HepG2 (cell line): ENCODE data around the gene SNRPD2. TPM values are rescaled to one million over a fixed set of nuclear protein-coding genes. Genes with fewer than 3 reads are reported as not detected.

Experiments
- MAZ ChIP-seq, 2 experiments: sonication (generic) in 1 of 2; formaldehyde crosslinking in 1 of 2; IDR thresholded peaks; 2 replicates each; pipeline versions ENCODE4 v1.5.0 to v1.6.1; 2012 to 2020; ENCODE audit warnings: low read depth in 2 of 2, mild to moderate bottlenecking in 2 of 2, borderline replicate concordance in 1 of 2, improper control_type of control experiment in 1 of 2, low read length in 1 of 2, missing genetic modification reagents in 1 of 2, moderate library complexity in 1 of 2
- MED8 ChIP-seq: sonication (generic); formaldehyde crosslinking; IDR thresholded peaks from 2 replicates; pipeline ENCODE4 v1.8.1; 2023; ENCODE audit warnings: mild to moderate bottlenecking, missing genetic modification reagents; ENCODE audit not compliant: insufficient replicate concordance
- ONECUT2 ChIP-seq: sonication (generic); formaldehyde crosslinking; IDR thresholded peaks from 2 replicates; pipeline ENCODE4 v1.4.0; 2020; ENCODE audit warnings: missing genetic modification reagents
- ZBTB7B ChIP-seq: sonication (generic); formaldehyde crosslinking; IDR thresholded peaks from 2 replicates; pipeline ENCODE4 v1.4.0; 2020; ENCODE audit warnings: missing genetic modification reagents
- ZKSCAN5 ChIP-seq: sonication (generic); formaldehyde crosslinking; IDR thresholded peaks from 2 replicates; pipeline ENCODE4 v1.5.1; 2020; ENCODE audit warnings: mild to moderate bottlenecking, missing genetic modification reagents
- ZNF318 ChIP-seq: sonication (generic); formaldehyde crosslinking; IDR thresholded peaks from 2 replicates; pipeline ENCODE4 v1.4.0; 2020; ENCODE audit warnings: mild to moderate bottlenecking, missing genetic modification reagents
- ZSCAN5A ChIP-seq: sonication (generic); formaldehyde crosslinking; IDR thresholded peaks from 2 replicates; pipeline ENCODE4 v1.8.0; 2022; ENCODE audit warnings: mild to moderate bottlenecking, missing genetic modification reagents, borderline replicate concordance
- polyA plus RNA-seq, 8 experiments: library from polyadenylated mRNA; depleted of rRNA in 3 of 8; stranded (reverse) in 7 of 8; unstranded in 1 of 8; fragments of >200 nt; fragmentation: Illumina TruSeq in 4 of 8; extraction: Trizol in 4 of 8; gene quantifications; 2 replicates each; pipeline versions ENCODE4 v1.2.1 to v1.2.3, GENCODE V29; 2011 to 2016; ENCODE audit warnings: low read depth in 4 of 8, missing spikeins in 1 of 8, mixed read lengths in 1 of 8; ENCODE audit not compliant: insufficient read depth in 1 of 8
- total RNA-seq, 5 experiments: library from RNA; depleted of rRNA; stranded (reverse); fragments of >200 nt; fragmentation: Illumina TruSeq; extraction: Trizol; gene quantifications; 2 replicates each; pipeline ENCODE4 v1.2.3, GENCODE V29; 2016; ENCODE audit warnings: low read depth in 1 of 5
- TF ChIP-seq, protein P1 (sequence below): sonication (generic); formaldehyde crosslinking; IDR thresholded peaks from 2 replicates; pipeline ENCODE4 v1.4.0; 2020; ENCODE audit warnings: missing genetic modification reagents
- TF ChIP-seq, protein P2 (sequence below): IDR thresholded peaks from 2 replicates; pipeline ENCODE4 v1.6.1; 2018; ENCODE audit warnings: missing genetic modification reagents
- TF ChIP-seq, protein P3 (sequence below): IDR thresholded peaks from 2 replicates; pipeline ENCODE4 v1.4.0; 2020; ENCODE audit warnings: mild to moderate bottlenecking, missing genetic modification reagents

The SNRPD2 gene
- total and polyA plus RNA-seq, 2 of the 13 experiments (the other 11 are each of a cell fraction or from before 2014, with no cell fraction given) = 299 to 485 TPM

GRCh38 chr19:45657520-45658167 lies 34.1 kb downstream of the SNRPD2 start (continued):
- TF ChIP-seq ZNF318 (no peak), ZSCAN5A (no peak), MED8 (CRISPR knock-in tag) (no peak), ZKSCAN5 (CRISPR knock-in tag) (no peak), ZBTB7B (peak; percentile 56; the same call in 1 of the 2 replicates), MAZ (IDR thresholded peaks at IDR 0.05; ENCODE audit: borderline replicate concordance, low read depth, low read length) (peak; percentile 58; the same call in 1 of the 2 replicates), MAZ (CRISPR knock-in tag; IDR thresholded peaks at IDR 0.05; ENCODE audit: low read depth) (peak; percentile 44; the same call in 1 of the 2 replicates), ONECUT2 (CRISPR knock-in tag) (no peak)
- TF ChIP-seq, protein P1, sequence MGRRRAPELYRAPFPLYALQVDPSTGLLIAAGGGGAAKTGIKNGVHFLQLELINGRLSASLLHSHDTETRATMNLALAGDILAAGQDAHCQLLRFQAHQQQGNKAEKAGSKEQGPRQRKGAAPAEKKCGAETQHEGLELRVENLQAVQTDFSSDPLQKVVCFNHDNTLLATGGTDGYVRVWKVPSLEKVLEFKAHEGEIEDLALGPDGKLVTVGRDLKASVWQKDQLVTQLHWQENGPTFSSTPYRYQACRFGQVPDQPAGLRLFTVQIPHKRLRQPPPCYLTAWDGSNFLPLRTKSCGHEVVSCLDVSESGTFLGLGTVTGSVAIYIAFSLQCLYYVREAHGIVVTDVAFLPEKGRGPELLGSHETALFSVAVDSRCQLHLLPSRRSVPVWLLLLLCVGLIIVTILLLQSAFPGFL (CRISPR knock-in tag) = no peak
- TF ChIP-seq, protein P2, sequence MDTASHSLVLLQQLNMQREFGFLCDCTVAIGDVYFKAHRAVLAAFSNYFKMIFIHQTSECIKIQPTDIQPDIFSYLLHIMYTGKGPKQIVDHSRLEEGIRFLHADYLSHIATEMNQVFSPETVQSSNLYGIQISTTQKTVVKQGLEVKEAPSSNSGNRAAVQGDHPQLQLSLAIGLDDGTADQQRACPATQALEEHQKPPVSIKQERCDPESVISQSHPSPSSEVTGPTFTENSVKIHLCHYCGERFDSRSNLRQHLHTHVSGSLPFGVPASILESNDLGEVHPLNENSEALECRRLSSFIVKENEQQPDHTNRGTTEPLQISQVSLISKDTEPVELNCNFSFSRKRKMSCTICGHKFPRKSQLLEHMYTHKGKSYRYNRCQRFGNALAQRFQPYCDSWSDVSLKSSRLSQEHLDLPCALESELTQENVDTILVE (CRISPR knock-in tag) = no peak
- TF ChIP-seq, protein P3, sequence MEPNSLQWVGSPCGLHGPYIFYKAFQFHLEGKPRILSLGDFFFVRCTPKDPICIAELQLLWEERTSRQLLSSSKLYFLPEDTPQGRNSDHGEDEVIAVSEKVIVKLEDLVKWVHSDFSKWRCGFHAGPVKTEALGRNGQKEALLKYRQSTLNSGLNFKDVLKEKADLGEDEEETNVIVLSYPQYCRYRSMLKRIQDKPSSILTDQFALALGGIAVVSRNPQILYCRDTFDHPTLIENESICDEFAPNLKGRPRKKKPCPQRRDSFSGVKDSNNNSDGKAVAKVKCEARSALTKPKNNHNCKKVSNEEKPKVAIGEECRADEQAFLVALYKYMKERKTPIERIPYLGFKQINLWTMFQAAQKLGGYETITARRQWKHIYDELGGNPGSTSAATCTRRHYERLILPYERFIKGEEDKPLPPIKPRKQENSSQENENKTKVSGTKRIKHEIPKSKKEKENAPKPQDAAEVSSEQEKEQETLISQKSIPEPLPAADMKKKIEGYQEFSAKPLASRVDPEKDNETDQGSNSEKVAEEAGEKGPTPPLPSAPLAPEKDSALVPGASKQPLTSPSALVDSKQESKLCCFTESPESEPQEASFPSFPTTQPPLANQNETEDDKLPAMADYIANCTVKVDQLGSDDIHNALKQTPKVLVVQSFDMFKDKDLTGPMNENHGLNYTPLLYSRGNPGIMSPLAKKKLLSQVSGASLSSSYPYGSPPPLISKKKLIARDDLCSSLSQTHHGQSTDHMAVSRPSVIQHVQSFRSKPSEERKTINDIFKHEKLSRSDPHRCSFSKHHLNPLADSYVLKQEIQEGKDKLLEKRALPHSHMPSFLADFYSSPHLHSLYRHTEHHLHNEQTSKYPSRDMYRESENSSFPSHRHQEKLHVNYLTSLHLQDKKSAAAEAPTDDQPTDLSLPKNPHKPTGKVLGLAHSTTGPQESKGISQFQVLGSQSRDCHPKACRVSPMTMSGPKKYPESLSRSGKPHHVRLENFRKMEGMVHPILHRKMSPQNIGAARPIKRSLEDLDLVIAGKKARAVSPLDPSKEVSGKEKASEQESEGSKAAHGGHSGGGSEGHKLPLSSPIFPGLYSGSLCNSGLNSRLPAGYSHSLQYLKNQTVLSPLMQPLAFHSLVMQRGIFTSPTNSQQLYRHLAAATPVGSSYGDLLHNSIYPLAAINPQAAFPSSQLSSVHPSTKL (CRISPR knock-in tag) = peak; percentile 46
